Astrocyte of the hippocampus (primary cell): ENCODE measurements around the gene PTPN3.

Experiments used
- DNase-seq: peaks from one replicate; pipeline ENCODE4 v3.0.0; 2011; ENCODE audit warnings: low read depth, low spot score

The PTPN3 gene

DNA sequence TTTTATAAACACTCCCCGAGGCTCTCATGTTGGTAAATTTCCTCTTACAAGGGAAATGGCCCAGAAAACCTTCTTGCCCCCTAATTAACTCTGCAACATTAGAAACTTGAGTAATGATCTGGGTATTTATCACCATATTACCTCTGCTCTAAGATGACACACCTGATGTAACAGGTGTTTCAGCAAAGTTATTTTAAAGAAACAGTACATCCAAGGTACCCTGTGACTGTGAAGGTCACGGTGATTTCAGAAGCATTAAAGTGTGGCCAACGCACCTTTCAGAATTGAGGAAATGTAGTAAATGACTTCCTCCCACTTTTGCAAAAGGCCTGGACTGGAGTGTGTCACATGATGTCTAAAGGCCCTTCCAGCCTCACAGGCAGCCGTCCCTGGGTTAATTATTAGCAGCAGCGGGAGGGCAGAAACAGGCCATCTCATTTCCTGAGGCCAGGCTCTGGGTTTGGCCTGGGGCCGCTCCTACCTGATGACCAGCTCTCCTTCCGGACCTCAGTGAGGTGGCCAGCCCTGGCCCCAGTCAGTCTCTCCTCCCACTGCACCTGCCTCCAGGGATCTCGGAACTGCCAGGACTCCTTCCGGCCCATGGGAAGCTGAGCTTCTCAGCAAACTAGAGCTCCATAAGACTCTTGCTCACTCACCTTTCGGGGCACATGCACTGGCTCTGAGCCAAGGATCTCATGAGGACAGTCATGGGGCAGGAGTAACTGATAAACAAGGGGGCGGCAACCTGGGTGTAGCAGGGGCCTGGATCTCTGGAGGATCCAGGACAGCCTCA lies 20.7 kb downstream of the PTPN3 start:
- DNase-seq = no peak

DNA sequence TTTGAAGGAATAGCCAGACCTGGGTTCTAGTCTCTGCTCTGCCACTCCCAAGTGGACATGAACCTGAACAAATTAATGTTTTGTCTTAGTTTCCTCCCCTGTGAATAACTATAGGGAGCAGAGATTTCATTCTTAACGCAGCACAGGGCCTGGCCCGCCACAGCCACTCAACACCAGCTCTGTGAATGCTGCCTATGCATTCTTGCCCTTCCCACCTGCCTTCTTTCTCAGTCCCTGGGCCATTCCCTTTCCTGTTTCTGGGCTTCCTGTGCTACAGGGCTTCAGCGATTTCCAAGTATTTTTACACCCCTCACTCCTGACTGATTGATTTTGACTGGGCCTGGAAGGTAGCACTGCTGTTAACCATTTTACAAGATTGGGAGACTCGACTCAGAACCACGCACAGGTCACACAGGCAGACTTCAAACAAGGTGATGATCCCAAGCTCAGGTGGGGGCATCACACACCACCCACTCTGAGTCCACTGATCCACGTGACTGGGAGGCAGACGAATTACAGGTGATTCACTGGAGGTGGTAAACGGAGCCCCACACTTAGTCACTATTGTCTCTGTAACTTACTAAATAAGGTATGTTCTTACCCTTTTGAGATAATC lies 21.4 kb downstream of the PTPN3 start:
- no peak for DNase-seq

DNA sequence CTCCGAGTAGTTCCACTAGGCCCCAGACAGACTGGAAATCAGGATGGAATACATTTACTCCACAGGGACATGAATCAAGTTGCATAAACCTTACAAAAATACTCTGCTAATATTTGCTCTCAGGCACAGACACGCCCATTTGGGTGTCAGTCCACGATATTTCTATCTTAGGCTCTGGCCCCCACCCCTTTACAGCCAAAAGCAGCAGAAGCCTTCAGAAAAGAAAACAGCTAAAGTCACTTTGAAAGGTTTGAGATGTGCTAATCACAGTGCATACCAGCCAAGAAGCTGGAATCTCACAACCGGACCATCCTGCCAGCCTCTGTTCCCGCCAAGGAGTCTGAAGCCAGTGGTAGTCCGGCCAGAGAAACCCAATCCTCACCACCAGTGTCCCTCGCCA lies 22.6 kb downstream of the PTPN3 start:
- DNase-seq = no peak

DNA sequence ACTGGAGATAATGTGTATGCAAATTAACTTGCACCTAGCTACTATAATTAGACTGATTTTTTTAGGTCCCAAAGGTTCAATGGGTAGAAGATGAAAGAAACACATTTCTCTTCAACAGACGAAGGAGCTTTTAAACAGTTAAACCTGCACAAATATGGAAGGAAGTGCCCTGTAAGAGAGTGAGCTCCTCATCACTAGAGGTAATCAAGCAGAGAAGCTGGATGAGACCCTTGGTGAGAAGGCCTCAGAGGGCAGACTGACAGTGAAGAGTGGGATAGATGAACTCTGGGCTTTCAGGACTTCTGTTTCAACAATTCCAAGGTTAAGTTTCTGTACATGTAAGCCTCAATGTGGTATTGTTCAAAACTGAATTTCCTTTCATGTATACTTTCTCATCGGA lies 23.2 kb downstream of the PTPN3 start:
- DNase-seq = no peak

DNA sequence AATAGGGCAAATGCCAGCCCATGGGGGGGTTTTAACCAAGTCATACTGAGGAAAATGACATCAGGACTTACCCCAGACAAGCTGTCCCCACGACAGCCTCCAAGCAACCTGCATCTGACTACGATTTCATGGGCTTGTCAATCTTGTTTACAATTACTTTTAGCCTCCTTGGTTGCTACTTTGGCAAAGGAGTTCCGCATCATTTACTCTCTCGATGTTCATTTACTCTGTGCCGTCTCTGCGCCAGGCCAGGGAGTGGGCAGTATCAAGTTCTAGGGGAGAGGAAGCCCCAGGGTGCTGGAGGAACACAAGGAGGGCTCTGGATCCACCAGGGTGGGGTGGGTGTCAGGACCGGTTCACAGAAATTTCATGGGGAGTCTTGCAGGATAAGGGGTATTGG lies 23.9 kb downstream of the PTPN3 start:
- DNase-seq = no peak

DNA sequence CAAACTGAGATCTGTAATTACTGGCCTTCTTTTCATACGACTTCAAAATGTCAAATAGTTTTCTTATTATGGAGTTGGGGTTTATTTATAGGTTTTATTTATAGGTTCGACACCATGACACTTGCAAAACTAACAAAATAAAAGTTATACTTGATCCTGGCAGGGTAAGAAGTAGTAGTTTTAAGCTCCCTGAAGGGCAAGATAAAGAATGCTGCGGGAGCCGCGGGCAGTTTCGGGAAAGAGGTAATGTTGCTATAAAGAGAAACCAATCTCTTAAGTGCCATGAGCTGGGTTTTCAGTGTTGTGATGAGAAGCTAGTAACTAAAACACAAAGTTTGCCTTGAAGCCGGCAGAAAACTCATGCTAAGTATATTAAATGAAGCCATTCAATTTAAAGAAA lies 24.8 kb downstream of the PTPN3 start:
- DNase-seq = no peak

DNA sequence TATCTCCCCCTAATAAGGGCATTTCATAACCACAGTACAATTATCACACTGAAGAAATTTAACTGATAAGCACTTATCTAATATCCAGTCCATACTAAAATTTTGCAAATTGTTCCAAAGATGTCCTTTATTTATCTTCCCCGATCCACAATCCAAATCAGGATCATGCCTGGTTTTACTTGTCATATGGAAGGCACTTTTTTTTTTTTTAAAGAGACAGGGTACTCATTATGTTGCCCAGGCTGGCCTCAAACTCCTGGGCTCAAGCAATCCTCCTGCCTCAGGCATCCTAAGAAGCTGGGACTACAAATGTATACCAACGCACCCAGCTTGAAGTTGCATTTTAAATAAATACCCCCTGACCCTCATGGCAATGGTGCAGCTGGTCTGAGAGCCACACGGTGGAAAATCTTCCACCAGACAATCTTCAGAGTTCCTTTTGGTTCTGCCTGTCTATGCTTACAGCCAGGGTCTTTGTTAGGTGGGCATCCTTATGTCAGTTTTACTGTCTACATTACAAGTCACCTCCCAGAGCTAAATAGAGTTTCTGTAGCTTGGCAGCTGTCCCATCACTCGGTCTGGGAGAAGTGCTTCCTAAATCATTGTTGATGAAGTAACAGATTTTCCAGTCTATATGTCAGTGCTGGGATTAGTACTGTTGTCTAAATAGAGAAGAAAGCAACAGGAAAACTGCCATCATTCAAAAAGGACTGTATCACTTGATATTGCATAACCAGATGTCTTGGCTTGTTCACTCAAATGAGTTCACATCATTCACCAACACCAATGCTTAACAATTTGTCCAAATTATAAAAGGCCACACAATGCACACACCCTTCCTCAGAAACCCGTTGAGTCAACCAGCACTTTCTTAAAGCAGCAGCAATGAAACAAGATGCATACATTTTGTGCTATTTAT lies 26.4 kb downstream of the PTPN3 start:
- no peak for DNase-seq

DNA sequence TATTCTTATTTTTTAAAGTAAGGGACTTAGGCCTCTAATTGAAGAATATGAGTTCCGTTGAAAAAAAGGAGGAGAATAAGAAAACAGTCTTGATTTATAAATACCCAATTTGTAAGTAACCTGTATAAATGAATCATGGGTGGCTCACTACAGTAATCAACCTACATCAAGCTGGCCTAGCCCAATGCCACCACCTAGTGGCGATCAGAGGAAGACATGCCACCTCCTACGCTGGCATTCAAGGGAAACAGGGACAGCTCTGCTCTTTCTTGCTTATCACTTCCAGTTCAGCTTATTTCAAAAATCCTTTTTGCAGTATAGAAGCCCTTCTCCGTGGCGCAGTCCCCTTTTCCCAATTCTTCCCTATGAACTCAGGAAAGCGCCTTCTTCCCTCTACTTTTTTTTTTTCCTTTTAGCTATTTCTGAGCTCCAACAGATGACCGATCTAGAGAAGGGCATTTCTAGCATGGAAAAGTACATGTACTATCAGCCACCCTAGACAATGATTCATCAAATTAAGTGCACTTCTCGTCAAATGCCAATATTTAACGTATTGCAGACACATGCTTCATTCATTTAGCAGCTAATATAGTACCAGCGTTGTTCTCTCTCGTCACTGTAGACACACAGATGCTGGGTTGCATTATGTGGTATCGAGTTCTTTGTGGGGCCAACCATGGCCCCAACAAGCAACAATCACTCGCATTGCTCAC lies 28.3 kb downstream of the PTPN3 start:
- peak; percentile 87 for DNase-seq

DNA sequence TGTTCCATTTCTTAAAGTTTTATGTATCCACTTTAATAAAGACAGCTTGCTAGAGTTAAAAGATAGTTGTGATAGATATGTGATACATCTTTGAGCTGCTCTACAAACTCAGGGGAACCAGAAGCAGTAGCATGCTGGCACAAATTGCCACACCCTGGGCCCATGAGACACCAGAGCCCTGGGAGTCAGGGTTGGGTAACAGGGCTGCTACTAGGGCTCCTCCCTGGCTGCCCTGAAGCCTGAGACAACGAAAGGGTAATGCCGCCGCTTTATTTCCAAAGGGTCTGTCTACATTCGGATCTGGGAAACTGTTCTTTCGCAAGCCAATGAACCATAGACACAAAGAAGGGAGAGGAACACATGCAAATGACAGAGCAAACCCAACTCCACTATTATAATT lies 29.2 kb downstream of the PTPN3 start:
- no peak for DNase-seq

DNA sequence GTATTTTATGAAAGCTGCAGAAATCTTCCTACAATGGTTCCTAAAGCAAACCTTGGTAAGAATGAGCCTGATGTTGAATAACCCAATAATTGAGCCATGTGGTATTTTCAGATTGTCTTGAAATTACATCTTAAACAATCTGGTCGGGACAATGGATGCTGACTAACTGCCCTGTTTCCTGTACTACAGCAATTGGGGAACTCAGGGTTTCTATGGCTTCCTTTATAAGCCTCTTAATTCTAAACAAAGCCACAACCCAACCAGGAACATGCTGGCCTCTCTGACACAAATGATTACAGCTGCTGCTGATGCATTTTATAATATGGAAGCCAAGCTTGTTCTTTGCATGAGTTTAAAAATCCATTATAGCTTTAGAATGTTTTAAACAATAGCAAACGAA lies 30.2 kb downstream of the PTPN3 start:
- peak; percentile 20 for DNase-seq

DNA sequence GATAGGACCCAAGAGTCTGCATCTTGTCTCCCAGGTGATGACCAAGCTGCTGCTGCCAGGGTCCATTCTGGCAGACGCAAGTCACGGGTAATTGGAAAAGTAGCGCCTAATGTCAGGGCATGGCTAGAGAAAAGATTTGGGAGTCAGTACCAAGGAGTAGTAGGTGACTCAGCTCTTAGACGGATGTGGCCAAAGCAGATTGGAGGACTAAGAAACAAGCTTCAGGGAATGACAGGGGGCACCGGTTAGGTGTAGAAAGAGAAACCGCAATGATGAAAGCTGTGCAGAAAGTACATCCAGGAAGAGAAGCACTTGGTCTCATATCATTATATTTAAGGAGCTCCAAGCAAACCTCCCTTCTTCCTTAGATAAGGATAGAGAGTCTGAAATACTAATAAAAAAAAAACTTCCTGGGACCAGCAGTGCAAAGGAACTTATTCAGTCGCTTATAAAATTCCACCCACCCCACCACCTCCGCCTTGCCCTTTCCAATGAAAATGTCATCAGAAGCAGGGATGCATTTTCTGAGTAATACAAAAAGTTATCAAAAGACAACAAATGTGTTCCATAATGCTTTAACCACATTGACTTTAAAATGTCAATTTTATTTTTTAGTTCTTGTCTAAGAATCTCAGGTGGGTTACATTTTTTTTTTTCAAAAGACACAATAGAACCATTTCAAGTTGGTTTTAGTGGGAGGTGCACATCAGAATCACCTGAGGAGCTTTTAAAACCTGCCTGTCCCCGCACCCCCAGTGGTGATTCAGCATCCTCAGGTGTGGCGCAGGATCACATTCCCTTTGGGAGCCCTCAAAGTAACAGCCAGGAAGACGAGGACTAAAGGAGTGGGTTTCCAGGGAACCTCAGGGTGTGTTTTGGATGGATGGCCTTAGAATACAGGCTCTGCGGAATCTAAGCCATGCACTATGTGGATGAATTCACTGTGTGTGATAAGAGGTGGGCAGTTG lies 31.2 kb downstream of the PTPN3 start:
- peak; percentile 30 for DNase-seq

DNA sequence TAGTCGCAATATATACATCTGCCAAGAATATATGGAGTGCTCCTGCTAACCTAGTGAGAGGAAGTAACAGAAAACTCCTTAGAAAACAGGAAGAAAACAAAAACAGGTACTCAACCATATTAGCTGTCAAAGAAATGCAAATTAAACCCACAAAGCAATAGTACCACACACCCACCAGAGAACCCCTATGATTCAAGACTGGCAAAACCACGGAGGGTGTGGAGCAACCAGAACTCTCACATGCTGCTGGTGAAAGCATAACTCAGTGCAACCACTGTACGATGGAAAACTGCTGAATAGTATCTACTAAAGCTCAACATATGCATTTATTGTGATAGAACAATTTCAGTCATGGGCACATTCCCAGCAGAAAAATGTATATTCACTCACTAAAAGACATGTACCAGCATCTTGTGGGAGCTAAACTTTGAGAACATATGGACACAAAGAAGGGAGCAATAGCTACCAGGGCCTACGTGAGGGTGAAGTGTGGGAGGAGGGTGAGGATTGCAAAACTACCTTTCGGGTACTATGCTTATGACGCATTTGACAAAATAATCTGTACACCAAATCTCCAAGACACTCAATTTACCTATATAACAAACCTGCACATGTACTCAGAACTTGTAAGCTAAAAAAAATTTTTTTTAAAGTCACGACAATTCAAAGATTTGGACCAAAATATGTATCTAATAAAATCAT lies 34.0 kb downstream of the PTPN3 start:
- no peak for DNase-seq

DNA sequence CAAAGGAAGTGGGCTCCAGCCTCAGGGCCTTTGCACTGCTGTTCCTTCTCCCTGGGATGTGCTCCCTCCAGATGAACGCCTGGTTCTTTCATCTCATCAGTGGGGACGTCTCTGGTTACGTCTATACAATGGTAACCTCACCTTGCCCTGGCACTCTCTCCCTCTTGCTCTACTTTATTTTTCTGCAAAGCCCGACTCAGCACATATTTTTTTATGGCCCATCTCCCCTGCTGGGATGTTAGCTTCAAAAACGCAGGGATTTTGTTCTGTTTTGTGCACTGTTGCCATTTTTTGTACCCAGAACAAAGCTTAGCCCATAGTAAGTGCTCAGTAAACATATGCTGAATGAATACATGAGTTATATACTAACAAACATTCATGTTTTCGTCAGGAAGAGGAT lies 37.5 kb downstream of the PTPN3 start:
- no peak for DNase-seq

DNA sequence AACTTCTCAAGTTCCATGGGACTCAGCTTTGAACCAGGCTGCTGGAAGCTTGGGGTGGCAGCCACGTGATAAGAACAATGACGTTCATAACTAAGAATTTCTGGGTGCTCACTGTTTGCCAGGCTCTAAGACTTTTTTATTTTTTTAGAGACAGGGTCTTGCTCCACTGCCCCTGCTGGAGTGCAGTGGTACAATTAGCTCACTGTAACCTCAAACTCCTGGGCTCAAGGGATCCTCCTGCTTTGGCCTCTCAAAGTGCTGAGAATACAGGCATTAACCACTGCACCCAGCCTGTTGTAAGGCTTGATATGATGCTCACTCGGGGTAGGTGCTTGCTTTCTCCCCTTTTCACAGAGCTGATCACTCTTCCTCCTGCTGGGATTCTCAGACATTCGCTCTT lies 38.7 kb downstream of the PTPN3 start:
- DNase-seq = no peak

DNA sequence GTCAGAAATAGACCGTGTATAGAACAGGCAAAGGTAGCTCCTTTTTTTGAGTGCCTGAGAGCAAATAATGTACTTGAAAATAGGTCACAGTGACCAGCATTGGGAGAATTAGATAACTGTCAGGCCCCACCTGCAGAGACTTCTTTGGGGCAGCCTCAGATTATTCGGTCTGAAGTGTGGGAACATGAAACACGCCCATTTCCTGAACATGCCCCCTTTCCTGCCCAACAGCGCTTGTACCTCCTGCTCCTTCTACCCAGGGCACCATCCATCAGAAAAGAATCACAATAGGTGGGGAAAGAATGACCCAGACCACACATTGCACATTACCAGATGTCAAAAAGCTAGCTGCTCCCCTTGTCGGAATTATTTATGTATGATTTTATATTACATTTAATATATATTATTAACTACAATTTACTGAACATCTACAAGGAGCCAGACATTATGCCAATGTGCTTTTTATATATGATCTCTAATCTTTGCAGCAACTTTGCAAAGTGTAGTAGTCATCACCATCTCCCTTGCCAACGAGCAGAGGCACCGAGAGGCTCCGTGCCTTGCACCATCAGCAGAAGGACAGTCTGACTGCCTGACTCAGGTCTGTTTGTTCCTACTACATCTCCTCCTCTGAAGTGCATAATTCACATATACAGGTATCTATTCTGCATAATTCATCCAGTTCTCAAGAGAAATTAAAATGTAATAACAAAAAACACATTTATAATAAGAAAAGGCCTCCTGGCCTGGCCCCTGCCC lies 39.5 kb downstream of the PTPN3 start:
- no peak for DNase-seq

DNA sequence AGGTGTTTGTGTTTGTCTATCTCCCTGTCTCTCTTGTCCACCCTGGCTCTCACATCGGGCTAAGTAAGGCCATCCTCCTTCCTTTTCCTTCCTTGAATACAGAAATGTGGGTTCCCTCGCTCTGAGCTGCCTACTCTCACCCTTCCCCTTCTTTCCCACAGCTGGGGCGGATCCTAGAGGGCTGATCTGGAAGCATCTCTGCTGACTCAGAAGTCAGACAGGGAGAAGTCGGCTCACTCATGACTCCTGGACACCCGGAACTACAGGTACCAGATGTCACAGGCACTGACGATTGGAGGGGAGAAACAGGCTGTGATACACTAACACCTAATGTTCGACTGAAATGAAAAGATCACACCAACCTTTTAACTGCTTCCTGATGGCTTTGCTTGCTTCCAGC lies 41.3 kb downstream of the PTPN3 start:
- no peak for DNase-seq

DNA sequence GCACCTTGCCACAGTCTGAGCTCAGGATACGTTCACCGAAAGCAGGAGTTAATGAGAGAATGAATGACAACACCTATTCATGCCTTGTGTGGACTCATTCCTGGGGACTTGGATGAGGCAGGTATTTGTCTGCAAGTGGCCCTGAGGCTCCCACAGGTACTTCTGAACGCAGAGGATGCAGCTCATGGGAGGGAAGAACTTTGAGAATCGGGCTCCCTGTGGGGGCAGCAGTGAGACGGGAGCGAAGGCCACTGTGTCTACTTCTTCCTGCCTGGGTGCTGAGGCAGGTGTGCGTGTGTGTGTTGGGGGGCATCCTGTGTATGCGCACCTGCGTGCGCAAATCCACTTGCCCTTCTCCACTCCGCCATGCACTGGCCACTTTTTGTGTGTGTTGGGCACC lies 42.2 kb downstream of the PTPN3 start:
- no peak for DNase-seq

DNA sequence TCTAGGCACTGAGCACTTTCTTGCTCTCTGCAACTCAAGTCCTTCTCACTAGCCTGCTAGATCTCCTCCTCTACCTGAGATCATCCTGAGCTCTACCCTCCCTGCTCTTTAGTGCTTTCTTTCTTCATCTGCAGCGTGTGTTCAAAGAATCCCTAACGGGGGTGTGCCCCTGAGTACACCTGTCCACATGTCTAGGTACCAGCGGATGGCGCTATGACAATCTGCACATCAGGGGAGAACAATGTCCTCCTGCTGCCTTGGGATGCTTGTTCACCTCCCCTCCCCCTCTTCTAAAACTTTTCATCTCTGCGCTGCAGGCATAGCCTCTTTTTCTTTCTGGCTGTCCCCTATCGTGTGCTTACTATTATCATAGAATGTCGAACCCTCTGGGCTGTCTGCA lies 42.7 kb downstream of the PTPN3 start:
- no peak for DNase-seq

DNA sequence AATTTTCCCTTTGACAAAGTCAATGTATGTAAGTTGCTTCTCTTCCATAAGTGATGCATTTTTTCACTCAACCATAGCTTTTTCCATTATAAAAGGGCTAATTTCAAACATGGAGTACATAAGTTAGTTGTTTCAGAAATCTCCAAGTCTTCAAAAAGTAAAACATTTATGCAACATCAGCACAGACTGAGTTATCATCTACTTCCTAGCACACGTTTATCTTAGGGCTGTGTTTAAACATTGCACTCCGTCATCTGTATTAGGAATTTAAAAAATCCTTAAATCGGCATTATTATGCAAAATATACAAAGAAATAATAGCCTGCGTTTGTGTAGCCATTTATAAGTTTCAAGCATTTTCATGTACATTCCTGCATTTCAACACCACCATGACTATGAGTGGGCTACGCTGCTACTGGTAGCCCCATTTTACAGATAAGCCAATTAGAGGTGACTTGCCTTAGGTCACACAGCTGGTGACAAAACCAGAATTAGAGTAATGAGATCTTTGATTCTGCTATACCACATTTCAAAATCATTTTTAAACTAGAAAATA lies 43.4 kb downstream of the PTPN3 start:
- DNase-seq = no peak
